Gastrocnemius medialis (tissue), 4 donors: ENCODE data around the gene SH3RF1. TPM values are rescaled to one million over a fixed set of nuclear protein-coding genes. Genes with fewer than 3 reads are reported as not detected.

Experiments
- ATAC-seq, 2 donors: fragments of 150-250 bp; one replicate each; pipeline ENCODE4 v1.9.1; 2016
- DNase-seq, 2 donors: peaks; one replicate each; pipeline ENCODE4 v3.0.0-alpha.2; 2019
- H3K27ac ChIP-seq, 4 donors: fragments of 200-600 bp; sonication (generic); 1 replicate in 1 of 4; 2 replicates in 3 of 4; pipeline ENCODE4 v1.5.1; 2016 to 2018; ENCODE audit warnings: mild to moderate bottlenecking in 2 of 4, moderate library complexity in 1 of 4
- H3K27me3 ChIP-seq, 3 donors: fragments of 200-600 bp; sonication (generic) in 2 of 3; 1 replicate in 1 of 3; 2 replicates in 2 of 3; pipeline versions ENCODE4 v1.5.1 to v1.6.0; 2016 to 2019; ENCODE audit warnings: mild to moderate bottlenecking in 1 of 3, moderate library complexity in 1 of 3
- H3K36me3 ChIP-seq, 2 donors: fragments of 200-600 bp; sonication (generic) in 1 of 2; one replicate each; pipeline ENCODE4 v1.5.1; 2017 to 2018
- H3K4me1 ChIP-seq, 2 donors: fragments of 200-600 bp; sonication (generic) in 1 of 2; one replicate each; pipeline ENCODE4 v1.5.1; 2016 to 2017; ENCODE audit warnings: mild to moderate bottlenecking in 2 of 2
- H3K4me3 ChIP-seq, 4 donors: fragments of 200-600 bp; sonication (generic) in 3 of 4; 1 replicate in 1 of 4; 2 replicates in 3 of 4; pipeline ENCODE4 v1.5.1; 2016 to 2019; ENCODE audit warnings: mild to moderate bottlenecking in 2 of 4
- H3K9me3 ChIP-seq, 3 donors: fragments of 200-600 bp; sonication (generic) in 2 of 3; 1 replicate in 1 of 3; 2 replicates in 2 of 3; pipeline ENCODE4 v1.5.1; 2016 to 2019
- CTCF ChIP-seq, 5 experiments: fragments of 450-650 bp in 3 of 5; fragments of 200-600 bp in 2 of 5; sonication (generic) in 2 of 5; IDR thresholded peaks in 4 of 5; conservative IDR thresholded peaks in 1 of 5; 1 replicate in 4 of 5; 2 replicates in 1 of 5; pipeline ENCODE4 v1.5.1; 2016 to 2019; ENCODE audit warnings: antibody characterized with exemption in 5 of 5, mild to moderate bottlenecking in 3 of 5, moderate library complexity in 3 of 5
- POLR2A ChIP-seq, 2 donors: fragments of 450-650 bp; IDR thresholded peaks; one replicate each; pipeline ENCODE4 v1.6.1; 2017; ENCODE audit warnings: antibody characterized with exemption in 2 of 2, mild to moderate bottlenecking in 2 of 2, moderate library complexity in 2 of 2
- in situ Hi-C, 4 donors: fragments of 200-750 bp; cut with MboI; loops; one replicate each; pipeline versions ENCODE4 v1.15.0 to v1.8.0; 2017; ENCODE audit warnings: low sequenced_read_pairs in 4 of 4
- intact Hi-C: fragments of 100-400 bp; cut with DNase I; formaldehyde crosslinking; loops from one replicate; pipeline ENCODE4 v1.15.1; 2023; ENCODE audit warnings: low total_unique reads
- total RNA-seq, 4 donors: library from RNA; depleted of rRNA; stranded (reverse); fragments of >200 nt; gene quantifications; one replicate each; pipeline versions ENCODE4 v1.1.0 to v1.2.3, GENCODE V29; 2016

The SH3RF1 gene
- total RNA-seq, 4 donors from 2014 or later: 12.6 to 27.0 (median 13.4) TPM

GRCh38 chr4:169060391-169061091 is 210.2 kb downstream of the SH3RF1 start:
- peak overlapping the region; percentile 77 to 88 (median 82) for H3K27ac ChIP-seq
- H3K27me3 ChIP-seq: no peaks in the 10 kb centered on the region
- in situ Hi-C loops: no loop called here
- H3K4me3 ChIP-seq: peak overlapping the region in 1 of 4 donors; percentile 36
- no peaks in the 10 kb centered on the region for H3K9me3 ChIP-seq
- DNase-seq (peak in 1 of 2 donors; percentile 30), ATAC-seq (no peak)
- TF ChIP-seq POLR2A (IDR thresholded peaks at IDR 0.05): no peak
- TF ChIP-seq CTCF (IDR thresholded peaks at IDR 0.05 in 4 of 5, conservative IDR thresholded peaks at IDR 0.05 in 1 of 5): no peak
- intact Hi-C loops: no loop called here
- no peaks in the 10 kb centered on the region for H3K36me3 ChIP-seq
- peaks cover 32% of the 10 kb centered on the region in 2 donors for H3K4me1 ChIP-seq

- peak in 1 of 2 donors; percentile 43 for TF ChIP-seq POLR2A (IDR thresholded peaks at IDR 0.05)
- TF ChIP-seq CTCF (IDR thresholded peaks at IDR 0.05 in 4 of 5, conservative IDR thresholded peaks at IDR 0.05 in 1 of 5): no peak
- Histone ChIP-seq H3K27ac (peak overlapping the region; percentile 77 to 88 (median 82)), H3K4me3 (peak overlapping the region; percentile 26 to 36 (median 32)), H3K27me3 (no peaks in the 10 kb centered on the region), H3K9me3 (no peaks in the 10 kb centered on the region), H3K4me1 (peaks cover 32% of the 10 kb centered on the region in 2 donors), H3K36me3 (no peaks in the 10 kb centered on the region)
- ATAC-seq: peak; percentile 63 to 70
- intact Hi-C loops: no loop called here
- DNase-seq: peak; percentile 21 to 58
- in situ Hi-C loops: no loop called here
Observed at GRCh38 chr4:169059306-169060211, 211.2 kb downstream of the SH3RF1 start.

GRCh38 chr4:169058312-169058711 is 212.4 kb downstream of the SH3RF1 start:
- Histone ChIP-seq H3K27ac (peak overlapping the region; percentile 77 to 88 (median 82)), H3K4me3 (no peak overlapping the region), H3K36me3 (no peaks in the 10 kb centered on the region), H3K9me3 (no peaks in the 10 kb centered on the region), H3K27me3 (no peaks in the 10 kb centered on the region), H3K4me1 (peaks cover 32 to 33% of the 10 kb centered on the region in 2 donors)
- TF ChIP-seq CTCF (IDR thresholded peaks at IDR 0.05 in 4 of 5, conservative IDR thresholded peaks at IDR 0.05 in 1 of 5): no peak
- no peak for TF ChIP-seq POLR2A (IDR thresholded peaks at IDR 0.05)
- ATAC-seq (peak; percentile 73 to 75), DNase-seq (peak; percentile 42 to 49)
- in situ Hi-C loops: no loop called here
- intact Hi-C loops: no loop called here

GRCh38 chr4:169054879-169055278 is 215.9 kb downstream of the SH3RF1 start:
- no peak overlapping the region for H3K4me3 ChIP-seq
- no peaks in the 10 kb centered on the region for H3K27me3 ChIP-seq
- H3K9me3 ChIP-seq: no peaks in the 10 kb centered on the region
- no peak for ATAC-seq
- H3K27ac ChIP-seq: no peak overlapping the region
- peaks cover 35 to 46% of the 10 kb centered on the region in 2 donors for H3K4me1 ChIP-seq
- in situ Hi-C loops (no loop called here), intact Hi-C loops (no loop called here)
- TF ChIP-seq POLR2A (IDR thresholded peaks at IDR 0.05) (no peak), CTCF (IDR thresholded peaks at IDR 0.05 in 4 of 5, conservative IDR thresholded peaks at IDR 0.05 in 1 of 5) (no peak)
- no peaks in the 10 kb centered on the region for H3K36me3 ChIP-seq
- DNase-seq: no peak
